GM10847 (cell line): ENCODE measurements around the gene CDH26.

Experiments used
- POLR2A ChIP-seq: IDR thresholded peaks from 2 replicates; pipeline ENCODE4 v1.6.1; 2011; ENCODE audit not compliant: insufficient read length; ENCODE audit errors: extremely low read depth

The CDH26 gene

GRCh38 chr20:59958123-59958522 lies at the start of gene CDH26:
CDH26 (plus strand) TSS chr20:59958423; CDS start chr20:59958727, 304 bp downstream.
- TF ChIP-seq POLR2A, result no peak

DNA sequence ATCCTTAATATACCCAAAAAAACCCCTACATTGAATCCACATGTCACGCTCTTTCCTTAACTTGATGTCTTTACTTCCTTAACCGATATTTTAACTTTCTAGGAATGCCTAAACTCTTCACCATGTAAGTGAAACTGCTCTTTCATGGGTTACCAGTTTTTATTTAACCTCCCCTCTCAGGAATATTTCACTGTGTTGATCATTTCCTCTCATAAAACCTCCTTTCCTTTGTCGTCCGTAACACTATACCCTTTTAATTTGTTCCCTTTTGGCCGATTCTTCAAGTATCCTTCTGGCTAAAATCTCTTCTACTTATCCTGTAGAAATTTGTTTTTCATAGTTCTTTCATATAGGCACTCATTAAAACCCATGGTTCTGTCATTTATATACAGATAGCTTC lies 49.4 kb upstream of the CDH26 start:
- TF ChIP-seq POLR2A, result no peak

- TF ChIP-seq POLR2A, result no peak
Observed at GRCh38 chr20:59911041-59911440, 47.2 kb upstream of the CDH26 start.

- TF ChIP-seq POLR2A, result no peak
Observed at GRCh38 chr20:59912609-59913008, 45.6 kb upstream of the CDH26 start.

- TF ChIP-seq POLR2A, result no peak
Observed at GRCh38 chr20:59920944-59921343, 37.3 kb upstream of the CDH26 start.

GRCh38 chr20:59923514-59923913 lies 34.7 kb upstream of the CDH26 start:
- no peak for TF ChIP-seq POLR2A

DNA sequence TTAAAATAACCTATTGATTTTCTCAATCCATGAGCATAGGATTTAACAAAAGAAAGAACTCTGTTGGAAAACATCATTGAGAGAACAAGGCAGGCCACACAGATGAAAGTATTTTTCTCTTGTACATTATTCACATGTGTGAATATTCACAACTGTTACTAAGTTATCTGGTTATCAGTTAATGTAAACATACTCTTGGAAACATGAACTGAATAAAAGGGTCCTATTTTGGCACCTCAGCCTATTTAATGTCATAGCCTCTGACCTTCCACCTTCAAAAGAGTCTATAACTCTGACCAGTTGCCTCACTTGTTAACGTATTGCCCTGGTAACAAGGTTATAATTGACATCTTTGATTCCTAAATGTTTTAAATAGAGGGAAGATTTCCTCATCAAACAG lies 32.9 kb upstream of the CDH26 start:
- TF ChIP-seq POLR2A, result no peak

DNA sequence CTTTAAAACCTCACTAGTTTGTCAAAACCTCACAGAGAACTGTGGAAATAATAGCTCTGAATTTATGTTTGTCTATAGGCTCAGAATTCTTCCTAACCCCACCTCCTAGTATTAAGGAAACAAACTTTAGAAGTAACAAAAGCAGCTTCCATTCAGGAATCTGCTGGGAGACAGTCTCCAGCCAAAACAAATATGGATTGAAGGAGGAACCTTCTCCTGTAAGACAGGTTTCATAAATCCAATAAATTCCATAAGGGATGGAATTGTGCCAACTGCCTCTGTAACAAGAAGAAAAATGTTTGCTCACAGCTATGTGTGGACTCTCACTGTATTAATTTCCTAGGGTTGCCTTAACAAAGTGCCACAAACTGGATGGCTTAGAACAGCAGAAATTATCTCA lies 32.3 kb upstream of the CDH26 start:
- TF ChIP-seq POLR2A, result no peak

DNA sequence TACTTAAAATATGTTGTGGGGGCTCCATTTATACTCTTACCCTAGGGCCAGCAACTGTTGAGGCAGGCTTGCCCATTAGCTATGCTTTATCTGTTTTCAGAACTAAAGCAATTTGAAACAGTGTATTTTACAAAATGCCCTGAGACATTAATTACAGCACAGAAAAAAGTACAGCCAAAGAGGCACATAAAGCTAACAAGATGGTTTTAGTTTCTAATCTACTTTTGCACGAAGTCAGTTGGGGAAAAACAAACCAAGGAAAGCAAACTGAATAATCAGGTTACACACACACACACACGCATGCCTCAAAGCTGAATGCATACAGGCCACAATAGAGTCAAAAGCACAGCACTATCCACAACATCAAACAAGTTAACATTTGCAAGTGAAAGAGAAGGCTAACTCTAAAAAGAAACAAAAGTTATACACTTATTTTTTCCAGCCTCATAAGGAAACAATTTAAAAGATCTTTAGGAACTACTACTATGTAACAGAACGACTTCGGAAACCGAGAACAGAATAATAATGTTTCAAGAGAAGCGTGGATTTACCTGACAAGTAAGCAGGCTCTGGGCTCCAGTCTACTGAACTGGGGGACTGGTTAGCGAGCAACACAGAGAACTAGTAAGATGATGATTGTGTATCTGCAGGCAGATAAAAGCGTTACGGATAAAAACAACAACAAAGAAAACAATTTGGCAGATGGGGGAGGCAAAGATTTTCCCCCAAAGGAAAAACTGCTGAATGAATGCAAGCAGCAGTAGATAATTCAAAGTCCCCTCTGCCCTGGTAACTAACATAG lies 26.5 kb upstream of the CDH26 start:
- TF ChIP-seq POLR2A, result no peak

- no peak for TF ChIP-seq POLR2A
Observed at GRCh38 chr20:59932616-59933295, 25.5 kb upstream of the CDH26 start.

GRCh38 chr20:59933296-59933848 lies 24.9 kb upstream of the CDH26 start, which contains the start of gene SYCP2:
SYCP2 (minus strand) TSS chr20:59933637; CDS start chr20:59922413, 11,224 bp downstream.
- TF ChIP-seq POLR2A, result no peak

DNA sequence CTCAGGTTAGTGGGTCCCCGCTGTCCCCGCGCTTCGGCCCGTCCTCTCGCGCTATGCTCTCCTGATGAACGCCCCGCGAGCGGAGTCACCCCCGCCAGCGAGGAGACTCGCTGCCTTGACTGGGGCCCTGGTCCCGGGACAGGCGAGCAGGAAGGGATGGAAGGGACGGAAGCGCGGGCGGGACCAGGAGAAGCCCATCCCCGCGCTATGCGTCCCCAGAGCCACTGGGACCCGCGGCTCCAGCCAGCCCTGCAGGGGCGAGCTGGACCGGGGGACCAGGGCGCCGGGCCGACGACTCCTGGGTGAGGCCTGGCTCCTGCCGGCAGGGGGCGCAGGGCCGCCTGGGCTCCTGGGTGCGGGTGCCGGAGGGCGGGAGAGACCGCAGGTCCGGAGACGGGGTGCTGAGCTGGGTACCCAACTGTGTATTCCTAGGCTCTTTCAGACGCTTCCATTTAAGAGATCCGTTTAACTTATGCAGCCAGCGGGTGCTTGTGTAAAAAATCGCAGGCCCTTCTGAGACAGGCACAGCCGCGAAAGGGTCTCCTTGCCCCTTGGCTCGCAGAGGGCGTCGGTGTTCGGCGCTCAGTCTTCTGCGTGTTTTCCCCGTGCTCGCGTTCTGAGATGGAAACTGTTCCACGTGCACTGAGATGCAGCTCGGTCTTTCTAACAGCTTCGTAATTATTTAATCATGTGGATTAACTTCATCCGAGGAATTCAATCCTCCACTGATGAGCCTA lies 24.2 kb upstream of the CDH26 start:
- no peak for TF ChIP-seq POLR2A

DNA sequence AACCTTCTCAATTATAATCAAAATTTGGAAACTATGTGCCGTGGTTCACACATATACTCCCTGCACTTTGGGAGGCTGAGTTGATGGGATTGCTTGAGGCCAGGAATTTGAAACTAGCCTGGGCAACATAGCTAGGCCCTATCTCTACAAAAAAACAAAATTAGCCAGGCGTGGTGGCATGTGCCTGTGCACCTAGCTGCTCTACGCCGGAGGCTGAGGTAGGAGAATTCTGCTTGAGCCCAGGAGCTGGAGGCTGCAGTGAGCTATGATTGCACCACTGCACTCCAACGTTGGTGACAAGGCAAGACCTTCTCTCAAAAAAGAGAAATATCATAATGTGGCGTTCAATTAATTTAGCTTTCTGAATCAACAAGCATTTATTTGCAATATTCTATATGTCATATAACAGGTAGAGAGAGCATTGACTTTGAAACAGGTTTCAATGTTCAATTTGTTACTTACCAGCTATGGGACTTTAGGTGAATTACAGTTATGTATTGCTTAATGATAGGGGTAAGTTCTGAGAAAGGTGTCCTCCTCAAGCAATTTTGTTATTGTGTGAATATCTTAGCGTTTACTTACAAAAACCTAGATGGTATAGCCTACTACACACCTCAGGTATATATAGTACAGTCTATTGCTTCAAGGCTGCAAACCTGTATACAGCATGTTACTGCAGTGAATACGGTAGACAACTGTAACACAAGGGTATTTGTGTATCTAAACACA lies 22.6 kb upstream of the CDH26 start:
- TF ChIP-seq POLR2A, result no peak

- TF ChIP-seq POLR2A, result no peak
Observed at GRCh38 chr20:59936409-59936808, 21.8 kb upstream of the CDH26 start.

DNA sequence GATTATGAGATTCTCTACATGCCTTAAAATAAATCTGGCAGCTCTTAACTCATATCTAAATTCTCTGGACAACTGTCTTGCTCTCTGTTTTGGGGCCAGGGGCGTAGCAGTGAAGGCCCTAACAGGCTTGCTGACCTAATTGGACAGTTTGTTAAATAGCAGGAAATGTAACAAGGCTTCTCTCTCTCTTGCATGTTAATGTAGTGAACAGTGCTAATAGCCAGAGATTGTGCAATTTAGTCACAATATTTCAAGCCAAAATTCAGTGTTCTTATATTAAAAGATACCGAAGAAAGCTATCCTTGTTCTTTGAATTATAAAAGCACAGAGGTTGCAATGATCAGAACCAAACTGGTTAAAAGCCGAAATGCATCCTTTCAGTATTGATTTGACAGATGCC lies 21.1 kb upstream of the CDH26 start:
- TF ChIP-seq POLR2A, result no peak
